ENCODE measurements around the gene RHBDL1.
"Not testable (repeated sequence)": the region's sequence is repeated elsewhere in the genome, so short reads cannot be mapped to it uniquely, and the experiment has no call there.

RHBDL1 gene

DNA sequence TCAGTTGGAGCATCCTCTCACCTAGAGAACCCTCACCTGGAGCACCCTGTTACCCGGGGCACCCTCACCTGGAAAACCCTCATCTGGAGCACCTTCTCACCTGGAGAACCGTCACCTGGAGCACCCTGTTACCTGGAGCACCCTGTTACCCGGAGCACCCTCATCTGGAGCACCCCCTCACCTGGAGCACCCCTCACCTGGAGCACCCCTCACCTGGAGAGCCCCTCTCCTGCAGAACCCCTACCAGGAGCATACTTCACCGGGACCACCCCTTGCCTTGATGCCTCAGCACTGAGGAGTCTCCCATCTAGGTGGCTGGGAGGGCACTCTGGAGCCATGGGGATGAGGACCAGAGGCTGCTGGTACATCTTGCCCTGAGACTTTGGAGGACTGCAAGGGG, 33.5 kb downstream of the RHBDL1 start:
- FAIRE-seq = no peak

DNA sequence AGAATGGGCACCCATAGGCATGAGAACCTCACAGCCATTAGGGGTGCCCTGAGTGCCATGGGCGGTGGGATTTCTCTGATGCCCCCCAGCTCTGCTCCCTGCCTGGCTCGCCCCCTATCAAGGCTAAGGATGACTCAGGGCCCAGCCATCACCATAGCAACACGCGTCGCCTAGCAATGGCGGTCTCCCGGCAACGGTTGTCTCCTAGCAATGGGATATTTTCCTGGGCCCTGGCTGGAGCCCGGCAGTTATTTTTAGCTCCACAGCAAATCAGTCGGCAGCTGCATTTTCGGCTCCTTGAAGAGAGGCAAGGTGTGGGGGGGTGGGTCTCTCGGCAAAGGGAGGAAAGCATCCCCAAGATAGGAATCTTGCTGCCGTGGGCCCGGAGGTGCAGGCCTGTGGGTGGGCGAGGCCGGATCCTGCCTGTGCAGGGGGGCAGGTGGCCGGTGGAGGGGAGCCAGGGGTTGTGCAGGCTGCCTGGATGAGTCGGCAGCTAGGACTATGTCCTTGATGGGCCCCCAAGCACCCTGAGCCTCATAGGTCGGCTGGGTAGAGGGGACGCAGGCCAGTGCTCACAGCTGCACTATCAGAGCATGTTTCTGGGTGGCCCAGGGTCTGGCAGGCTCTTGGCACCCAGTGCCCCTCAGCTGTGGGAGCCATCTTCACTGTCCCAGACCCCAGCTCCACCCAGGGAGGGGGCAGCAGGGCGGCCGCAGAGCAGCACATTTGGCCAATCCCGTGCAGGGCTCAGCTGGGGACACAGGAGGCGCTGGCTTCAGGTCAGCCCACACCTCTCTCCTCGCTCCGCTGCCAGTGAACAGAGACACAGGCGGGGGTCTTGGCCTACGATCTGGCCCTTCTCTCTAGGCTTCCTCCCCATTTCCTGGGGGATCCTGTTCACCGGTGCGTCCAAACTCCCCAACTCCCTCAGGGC, 34.4 kb downstream of the RHBDL1 start:
- no peak for FAIRE-seq

DNA sequence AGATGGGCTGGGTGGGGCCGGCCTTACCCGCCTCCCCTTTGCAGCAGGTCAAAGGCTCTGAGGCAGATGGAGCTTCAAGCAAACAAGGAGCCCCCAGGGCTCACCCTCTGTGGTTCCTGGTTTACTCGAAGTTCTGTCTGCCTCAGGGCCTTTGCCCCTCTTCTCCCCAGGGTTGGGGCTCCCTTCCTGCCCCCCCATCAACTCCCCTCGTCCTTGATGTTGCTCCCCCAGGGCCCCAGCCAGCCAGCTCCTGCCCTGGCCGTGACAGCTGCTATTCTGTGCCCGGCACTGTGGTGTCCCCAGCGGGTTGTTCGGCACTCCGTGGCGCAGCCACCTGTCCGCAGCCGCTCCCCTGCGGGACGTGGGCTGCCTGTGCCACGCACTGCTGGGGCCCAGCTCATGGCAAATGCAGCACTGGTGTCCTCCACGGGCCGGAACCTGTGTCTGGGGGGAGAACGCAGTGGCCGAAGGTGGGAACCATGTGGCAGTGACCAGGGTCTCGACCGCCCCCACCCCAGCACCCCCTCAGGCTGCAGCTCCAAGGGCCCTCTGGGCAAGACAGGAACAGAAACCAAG, 35.1 kb downstream of the RHBDL1 start:
- no peak for FAIRE-seq

DNA sequence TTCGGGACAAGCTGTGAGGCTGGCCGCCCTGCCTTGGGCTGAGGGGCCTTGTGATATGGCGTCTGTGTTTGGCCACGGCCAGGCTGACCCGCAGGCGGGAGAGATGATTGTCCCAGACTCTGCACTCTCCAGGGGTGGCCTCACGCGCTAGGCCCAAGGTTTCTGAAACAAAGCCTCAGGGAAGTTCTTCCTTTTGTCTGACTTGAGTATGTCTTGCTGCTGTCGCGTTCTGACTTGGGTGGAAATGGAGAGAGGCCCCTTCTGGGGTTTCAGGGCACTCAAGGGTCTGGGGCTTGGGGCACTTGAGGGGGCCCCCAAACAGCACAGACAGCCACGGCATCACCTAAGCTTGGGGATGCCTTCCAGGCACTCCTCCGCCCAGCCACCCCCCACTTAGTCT, 35.6 kb downstream of the RHBDL1 start:
- FAIRE-seq = no peak

DNA sequence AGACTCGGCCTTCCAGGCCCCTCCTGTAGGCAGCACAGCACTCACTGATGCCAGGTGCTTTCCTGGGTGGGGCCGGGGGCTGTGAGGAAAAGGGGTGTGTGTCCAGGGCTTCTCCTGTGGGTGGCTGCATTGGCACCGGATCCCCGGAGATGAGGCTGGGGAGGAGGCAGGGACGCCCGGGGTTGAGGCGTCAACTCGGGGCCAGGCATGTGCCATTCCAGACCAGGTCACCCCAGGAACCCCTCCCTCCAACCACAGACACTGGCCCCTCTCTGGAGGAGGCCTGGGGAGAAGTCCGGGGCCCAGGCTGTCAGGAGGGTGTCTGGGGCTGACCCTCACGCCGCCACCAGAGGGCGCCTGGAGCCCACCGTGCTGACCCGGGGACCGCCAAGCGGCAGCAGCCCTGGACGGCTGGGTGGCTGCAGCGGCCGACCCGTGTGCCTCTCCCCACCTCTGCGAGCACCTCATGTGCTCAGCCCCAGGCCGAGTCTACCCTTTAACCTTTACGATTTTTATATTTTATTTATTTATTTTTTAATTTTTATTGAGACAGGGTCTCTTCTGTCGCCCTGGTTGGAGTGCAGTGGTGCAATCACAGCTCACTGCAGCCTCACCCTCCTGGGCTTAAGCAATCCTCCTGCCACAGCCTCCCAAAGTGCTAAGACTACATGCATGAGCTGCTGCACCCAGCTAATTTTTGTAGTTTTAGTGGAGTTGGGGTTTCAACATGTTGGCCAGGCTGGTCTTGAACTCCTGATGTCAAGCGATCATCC, 36.3 kb downstream of the RHBDL1 start:
- no peak for FAIRE-seq

DNA sequence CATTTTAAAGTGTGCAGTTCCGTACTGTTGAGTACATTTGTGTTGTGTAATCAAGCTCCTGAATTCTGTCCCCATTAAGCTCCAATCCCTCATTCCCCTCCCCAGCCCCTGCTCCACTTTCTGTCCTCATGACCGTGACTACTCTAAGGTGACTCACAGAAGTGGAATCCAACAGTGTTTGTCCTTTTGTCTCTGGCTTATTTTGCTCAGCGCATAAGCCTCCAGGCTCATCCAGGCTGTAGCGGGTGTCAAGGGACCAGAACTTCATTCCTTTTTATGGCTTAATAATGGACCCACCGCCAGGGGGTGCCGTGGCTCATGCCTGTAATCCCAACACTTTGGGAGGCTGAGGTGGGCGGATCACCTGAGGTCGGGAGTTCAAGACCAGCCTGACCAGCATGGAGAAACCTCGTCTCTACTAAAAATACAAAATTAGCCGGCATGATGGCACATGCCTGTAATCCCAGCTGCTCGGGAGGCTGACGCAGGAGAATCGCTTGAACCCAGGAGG, 37.3 kb downstream of the RHBDL1 start:
- FAIRE-seq = not testable (repeated sequence)

DNA sequence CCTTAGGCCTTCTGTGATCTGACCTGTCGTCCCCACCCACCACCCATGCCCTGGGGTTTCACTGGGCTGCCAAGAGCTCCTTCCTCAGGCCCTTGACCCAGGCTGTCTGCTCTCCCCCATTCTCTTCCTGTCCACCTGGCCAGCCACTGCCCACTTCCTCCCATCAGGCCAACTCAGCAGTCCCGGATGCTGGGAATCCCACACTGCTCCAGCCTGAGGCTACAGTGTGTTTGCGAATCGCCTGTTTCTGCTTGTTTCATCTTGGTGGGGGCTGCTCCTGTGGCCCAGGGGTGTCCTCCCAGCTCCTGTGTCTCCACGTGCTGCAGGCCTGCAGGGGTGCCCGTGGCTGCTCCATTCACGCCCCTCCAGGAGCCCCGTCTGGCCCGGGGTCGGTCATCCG, 38.6 kb downstream of the RHBDL1 start:
- FAIRE-seq = no peak

DNA sequence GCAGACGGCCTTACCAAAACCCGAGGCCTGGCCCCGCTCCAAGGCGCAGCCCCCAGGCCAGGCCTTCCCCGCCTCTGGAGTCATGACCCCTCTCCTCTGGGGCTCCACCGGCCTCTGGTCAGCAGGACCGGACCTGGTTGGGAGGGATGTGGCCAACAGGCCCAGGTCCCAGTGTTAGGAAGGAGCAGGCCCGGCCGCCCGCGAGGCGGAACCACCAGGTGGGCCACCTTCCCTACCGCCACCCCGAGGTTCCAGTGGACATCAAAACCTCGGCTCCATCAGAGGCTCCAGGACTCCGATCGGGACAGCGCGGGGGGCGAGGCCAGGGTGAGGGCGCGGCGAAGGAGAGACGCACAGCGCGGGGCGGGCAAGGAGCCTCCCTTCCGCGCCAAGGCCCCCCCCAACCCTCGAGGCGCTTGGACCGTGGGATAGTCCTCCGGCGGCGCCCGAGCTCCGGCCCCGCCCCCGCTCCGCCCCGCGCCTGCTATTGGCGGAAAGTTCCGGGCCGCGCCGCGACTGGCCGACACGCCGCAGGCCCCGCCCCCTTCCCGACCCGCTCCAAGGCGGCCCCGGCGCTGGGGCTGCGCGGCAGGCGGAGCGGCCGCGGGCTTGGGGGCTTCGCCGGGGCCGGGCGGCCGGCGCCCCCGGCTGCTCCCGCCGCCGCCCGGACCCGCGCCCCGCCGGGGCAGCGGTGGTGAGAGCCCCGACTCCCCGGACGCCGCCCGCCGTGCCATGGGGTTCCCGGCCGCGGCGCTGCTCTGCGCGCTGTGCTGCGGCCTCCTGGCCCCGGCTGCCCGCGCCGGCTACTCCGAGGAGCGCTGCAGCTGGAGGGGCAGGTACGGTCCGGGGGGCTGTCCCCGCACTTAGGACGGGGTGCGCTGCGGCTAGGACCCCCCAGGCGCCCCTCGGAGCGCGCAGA, 39.3 kb downstream of the RHBDL1 start, which contains the start of gene METRN:
TSS of gene METRN (plus strand) at position 561 of the 919 bp plus-strand sequence. CDS start at position 733, 172 bp downstream.
- FAIRE-seq = no peak

DNA sequence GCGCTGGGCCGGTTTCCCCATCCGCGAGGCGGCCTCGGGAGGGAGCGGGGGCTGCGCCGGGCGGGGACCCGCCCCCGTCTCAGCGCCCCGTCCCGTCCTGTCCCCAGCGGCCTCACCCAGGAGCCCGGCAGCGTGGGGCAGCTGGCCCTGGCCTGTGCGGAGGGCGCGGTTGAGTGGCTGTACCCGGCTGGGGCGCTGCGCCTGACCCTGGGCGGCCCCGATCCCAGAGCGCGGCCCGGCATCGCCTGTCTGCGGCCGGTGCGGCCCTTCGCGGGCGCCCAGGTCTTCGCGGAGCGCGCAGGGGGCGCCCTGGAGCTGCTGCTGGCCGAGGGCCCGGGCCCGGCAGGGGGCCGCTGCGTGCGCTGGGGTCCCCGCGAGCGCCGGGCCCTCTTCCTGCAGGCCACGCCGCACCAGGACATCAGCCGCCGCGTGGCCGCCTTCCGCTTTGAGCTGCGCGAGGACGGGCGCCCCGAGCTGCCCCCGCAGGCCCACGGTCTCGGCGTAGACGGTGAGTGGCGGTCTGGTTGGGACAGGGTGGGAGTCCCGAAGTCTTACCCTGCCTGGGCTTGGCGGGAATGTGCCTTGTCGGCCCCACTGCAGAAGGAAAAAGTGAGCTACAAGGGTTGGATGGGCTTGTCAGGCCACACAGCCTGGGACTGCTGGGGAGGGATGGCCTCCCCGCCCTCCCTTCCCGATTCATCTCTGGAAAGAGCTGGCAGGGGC, 40.2 kb downstream of the RHBDL1 start:
- FAIRE-seq = no peak

DNA sequence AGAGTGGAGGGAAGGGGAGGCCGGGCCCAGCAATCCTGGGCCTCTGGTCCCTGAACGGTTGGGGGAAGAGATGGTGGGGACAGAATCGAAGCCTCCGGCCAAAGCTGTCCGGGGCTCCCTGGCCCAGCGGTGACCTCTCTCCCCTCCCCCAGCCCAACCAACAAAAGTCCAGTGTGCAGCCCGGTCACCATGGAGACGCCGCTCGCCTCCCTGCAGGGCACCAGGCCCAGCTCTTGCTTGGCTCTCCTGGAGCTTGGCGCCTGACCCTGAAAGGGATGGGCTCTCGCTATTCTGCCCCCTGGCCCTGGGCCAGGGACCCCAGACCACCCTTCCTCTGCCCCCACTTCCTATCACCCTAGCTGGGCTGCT, 40.7 kb downstream of the RHBDL1 start:
- FAIRE-seq = no peak

DNA sequence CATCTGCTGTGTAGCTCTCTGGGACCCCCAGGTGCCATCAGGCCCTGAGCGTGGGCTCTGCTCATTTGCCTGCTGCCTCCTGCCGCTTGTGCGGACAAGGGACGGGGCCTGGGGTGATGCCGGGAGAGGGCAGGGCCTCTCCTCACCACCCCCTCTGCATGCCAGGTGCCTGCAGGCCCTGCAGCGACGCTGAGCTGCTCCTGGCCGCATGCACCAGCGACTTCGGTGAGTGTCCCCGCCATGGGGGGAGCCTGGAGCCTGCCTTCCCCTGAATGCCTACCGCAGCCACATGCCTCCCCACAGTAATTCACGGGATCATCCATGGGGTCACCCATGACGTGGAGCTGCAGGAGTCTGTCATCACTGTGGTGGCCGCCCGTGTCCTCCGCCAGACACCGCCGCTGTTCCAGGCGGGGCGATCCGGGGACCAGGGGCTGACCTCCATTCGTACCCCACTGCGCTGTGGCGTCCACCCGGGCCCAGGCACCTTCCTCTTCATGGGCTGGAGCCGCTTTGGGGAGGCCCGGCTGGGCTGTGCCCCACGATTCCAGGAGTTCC, 41.4 kb downstream of the RHBDL1 start:
- no peak for FAIRE-seq

DNA sequence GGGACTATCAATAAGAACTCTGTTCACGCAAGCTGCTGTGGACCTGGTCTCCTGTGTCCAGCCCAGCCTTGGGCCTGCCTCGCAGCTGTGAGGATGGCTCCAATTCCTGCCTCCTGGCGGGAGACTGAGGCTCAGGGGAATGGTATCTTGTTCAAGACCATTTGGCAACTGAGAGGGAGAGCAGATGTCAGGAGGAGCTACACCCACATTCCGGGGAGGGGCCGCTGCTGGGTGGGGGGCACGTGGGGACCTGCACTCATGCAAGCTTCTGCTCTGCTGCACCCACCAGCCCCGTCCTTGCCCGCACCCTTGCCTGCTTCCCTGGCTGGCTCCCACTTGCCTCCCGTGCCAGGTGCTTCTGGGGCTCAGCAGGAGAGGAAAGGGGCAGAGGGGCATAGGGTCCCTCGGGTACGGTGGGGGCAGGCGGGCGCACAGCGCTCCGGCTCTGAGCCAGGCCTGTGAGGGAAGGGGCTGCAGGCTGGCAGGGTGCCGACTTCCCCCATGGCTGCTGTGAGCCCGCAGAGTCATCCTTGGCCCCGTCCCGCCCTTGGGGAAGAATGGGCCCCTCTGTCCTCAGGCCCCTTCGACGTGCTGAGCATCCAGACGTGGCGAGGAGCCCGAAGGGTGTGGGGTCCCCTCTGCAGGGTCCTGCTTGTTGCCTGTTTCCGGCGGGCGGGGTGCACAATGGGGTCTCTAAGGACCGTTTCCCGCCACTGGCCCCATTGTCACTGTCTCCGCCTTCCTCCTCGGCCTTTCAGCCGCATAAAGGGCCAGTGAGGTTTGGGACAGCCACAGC, 42.2 kb downstream of the RHBDL1 start:
- FAIRE-seq = no peak

DNA sequence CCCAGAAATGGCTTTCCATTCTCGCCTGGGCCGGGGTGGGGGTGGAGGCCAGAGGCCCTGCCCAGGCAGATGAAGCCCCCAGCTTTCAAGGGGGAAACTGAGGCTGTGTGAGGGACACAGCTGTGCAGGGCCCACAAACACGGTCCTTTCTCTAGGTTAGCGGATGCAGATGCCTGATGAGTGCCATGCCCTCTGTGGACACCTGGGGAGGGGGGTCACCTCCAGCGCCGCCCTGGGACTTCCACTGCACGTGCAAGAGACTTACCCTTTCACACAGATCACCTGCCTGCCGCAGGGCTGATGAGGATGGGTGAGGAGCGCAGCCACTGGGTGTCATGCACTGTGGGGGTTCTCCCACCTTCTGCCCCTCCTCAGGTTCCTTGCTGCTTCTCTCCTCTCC, 42.9 kb downstream of the RHBDL1 start:
- FAIRE-seq = no peak

DNA sequence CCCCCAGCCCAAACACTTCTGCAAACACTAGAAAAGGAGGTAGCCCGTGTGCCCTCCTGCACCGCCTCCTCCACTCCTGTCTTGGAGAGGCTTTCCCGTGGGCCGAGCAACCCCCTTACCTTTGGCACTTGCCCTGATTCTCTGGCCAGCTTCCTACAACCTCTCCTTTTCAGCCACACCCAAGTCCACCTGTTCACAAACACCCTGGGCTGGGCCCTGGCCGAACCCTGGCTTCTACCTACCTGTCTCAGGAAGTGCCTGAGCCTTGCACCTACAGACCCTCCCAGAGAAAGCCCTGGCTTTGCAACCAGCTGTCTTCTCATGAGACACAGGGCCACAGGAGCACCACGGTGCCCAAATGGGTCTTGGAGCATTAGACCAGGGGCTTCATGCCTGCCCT, 43.5 kb downstream of the RHBDL1 start:
- FAIRE-seq = no peak

DNA sequence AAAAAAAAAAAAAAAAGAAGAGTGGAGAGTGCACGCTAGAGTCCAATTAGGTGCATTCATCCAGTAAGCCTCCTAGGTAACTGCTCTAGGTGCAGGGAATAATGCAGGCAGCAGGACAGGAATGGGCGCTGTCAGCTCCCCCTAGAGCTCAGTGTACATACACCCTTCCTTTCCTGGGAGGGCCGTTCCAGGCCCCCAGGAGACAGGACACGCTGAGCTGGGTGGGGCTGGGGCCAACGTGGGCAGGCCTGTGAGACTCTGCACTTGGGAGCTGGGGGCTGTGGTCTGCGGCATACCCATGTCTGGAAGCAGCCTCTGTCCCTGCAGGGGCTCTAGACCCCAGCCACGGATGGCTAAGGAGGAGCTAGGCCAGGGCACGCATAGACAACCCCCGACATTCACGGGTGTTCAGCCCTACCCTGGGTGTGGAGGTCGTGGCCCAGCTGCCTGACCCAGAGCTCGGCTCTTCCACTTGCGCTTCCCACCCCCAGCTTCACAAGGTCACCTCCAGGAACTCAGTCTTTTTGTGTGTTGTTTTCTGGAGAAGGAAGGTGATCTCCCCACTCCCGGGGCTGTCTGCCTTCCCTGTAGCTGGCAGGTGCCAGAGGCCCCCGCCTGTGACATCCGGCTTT, 44.5 kb downstream of the RHBDL1 start:
- no peak for FAIRE-seq

DNA sequence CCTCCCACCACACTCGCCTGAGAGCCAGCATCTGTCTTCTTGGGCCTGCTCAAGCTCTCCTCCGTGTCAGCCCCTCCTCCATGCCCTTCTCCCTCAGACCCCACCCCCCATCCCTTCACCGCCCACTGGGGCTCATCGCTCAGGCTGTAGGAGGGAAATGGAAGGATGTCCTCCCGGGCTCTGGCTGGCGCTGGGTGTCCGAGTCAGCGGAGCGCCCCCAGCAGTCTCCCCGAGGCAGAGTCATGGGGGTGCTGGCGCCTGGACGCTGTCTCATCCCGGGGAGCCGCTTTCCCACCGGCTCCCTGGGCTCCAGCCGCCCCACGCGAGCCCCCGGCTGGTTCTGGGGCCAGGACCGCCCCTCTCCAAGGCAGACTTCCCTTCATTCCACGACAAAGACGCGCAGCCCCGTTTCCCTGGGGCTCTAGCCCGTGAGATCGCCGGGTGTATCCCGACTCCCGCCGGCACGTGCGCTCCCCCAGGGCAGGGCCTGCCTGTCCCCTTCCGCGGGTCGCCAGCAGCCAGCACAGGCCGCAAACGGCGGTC, 45.0 kb downstream of the RHBDL1 start:
- no peak for FAIRE-seq

DNA sequence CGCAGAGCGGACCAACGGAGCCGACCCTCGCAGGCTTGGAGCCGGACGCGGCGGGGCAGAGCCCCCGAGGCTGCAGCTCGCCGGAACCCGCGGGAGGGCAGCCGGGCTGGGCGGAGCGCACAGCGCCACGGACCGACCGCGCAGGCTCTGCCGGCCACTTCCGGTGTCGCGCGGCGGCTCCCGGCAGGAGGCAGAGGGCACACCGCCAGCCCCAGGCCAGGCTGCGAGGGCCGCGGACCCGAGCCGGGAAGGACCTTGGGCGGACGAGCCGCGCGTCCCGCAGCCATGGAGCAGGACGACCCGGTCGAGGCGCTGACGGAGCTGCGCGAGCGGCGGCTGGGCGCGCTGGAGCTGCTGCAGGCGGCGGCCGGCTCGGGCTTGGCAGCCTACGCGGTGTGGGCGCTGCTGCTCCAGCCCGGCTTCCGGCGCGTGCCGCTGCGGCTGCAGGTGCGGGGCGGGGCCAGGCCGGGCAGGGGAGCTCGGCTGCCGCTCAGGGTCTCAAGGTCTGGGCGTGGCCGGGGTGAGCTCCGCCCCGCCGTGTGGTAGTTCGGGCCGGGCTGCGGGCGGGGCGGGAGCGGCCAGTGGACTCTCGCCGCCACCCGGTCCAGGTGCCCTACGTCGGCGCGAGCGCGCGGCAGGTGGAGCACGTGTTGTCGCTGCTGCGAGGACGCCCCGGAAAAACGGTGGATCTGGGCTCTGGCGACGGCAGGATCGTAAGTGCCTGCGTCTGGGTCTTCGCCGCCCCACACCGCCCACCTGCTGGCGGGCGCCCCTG, 45.7 kb downstream of the RHBDL1 start, which contains the start of gene ANTKMT:
TSS of gene ANTKMT (plus strand) at position 157 of the 775 bp plus-strand sequence. CDS start at position 286, 129 bp downstream.
- FAIRE-seq = no peak

DNA sequence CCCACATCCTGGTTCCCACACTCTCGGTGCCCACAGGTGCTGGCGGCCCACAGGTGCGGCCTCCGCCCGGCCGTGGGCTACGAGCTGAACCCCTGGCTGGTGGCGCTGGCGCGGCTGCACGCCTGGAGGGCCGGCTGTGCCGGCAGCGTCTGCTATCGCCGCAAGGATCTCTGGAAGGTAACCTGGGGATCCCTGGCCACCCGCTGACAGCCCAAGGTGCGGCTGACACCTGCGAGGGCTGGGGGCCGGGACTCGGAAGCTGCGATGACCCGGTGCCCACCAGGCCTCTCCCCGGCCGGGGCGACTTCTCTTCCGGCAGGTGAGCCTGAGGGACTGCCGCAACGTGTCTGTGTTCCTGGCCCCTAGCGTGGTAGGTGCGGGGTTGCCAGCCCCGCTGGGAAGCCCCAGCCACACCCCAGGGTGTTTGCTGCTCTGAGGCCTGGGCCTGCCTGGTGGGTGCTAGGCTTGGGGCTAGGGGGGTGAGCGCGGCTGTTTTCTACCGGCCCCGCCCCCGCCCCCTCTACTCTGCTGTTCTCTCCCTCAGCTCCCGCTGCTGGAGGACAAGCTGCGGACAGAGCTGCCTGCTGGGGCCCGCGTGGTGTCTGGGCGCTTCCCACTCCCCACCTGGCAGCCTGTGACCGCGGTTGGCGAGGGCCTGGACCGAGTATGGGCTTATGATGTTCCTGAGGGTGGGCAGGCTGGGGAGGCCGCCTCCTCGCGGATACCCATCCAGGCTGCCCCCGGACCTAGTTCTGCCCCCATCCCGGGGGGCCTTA, 46.5 kb downstream of the RHBDL1 start:
- FAIRE-seq = no peak

All from A204.1 (cell line).